NT2/D1 (cell line): ENCODE results near the gene SLC26A9.

Experiments
- YY1 ChIP-seq: IDR thresholded peaks from 2 replicates; pipeline ENCODE4 v1.6.1; 2011; ENCODE audit not compliant: insufficient read length, insufficient read depth
- ZNF274 ChIP-seq: IDR thresholded peaks from 2 replicates; pipeline ENCODE4 v1.6.1; 2011; ENCODE audit warnings: mild to moderate bottlenecking, low read depth, low read length

GRCh38 chr1:205989786-205990185, 46.5 kb upstream of the SLC26A9 start:
- TF ChIP-seq YY1 (no peak), ZNF274 (no peak)
